T1000 (cell line): Measurements from ENCODE around the gene AMIGO3.
"Not testable (repeated sequence)": the region's sequence is repeated elsewhere in the genome, so short reads cannot be mapped to it uniquely, and the experiment has no call there.

ENCODE experiments used
- DNase-seq: peaks from one replicate; lab custom pipeline; 2025; ENCODE audit warnings: mixed read lengths; lab: John Stamatoyannopoulos, UW

The AMIGO3 gene

DNA sequence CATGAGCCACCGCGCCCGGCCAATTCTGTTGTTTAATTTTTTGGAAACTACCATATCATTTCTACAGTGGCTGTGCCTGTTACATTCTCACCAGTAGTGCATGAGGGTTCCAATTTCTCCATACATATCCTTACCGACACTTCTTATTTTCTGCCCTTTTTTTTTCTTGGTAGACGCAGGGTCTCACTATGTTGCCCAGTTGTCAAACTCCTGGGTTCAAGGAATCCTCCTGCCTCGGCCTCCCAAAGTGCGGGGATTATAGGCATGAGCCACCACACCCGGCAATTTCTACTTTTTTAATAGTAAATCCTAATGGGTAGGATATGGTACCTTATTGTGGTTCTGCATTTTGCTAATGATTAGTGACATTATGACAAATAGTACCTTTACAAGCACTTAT, 9.6 kb downstream of the AMIGO3 start:
- no peak for DNase-seq

DNA sequence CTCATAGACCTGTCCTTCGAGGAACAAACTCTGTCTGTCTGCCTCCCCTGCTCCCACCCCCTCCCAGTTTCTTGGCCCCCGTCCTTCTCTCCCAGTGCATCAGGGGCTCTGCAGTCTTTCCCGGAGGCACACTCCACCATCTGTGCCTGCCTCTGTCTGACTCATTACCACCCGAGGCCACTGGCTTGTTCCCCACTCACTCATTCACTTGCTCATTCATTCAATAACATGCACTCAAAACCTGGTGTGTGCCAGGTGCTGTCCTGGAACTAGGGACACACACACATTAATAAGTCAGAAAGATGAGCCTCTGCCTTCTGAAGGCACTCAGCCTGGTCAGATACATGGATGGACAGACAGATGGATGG, 12.4 kb downstream of the AMIGO3 start:
- DNase-seq, result peak; percentile 59

DNA sequence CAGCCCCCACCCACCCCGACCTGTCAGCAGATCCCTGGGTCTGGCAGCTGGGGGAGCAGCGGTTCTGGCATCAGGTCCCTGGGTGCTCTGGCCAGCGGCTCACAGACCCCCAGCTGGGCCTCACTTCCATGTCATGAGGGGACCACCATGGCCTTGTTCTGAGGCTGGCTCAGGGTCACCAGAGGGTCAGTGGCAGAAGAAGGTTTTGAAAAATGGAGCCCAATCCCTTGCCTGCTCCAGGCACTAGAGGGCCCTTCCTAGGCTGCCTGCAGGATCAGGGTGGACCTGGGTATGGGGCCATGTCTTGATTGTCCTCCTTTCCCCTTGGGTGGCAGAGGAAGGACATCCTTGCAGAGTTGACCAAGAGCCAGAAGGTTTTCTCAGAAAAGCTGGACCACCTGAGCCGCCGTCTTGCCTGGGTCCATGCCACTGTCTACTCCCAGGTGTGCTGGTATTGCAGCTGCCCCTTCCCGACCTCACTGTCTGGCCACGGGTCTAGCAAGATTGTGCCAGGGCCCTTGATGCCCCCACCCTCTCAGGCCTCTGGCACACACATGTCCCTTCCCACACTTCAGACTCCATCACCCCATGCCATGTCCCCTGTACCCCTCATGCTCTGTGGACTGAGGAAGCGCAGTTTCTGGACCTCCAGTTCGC, 12.9 kb downstream of the AMIGO3 start:
- DNase-seq, result no peak

DNA sequence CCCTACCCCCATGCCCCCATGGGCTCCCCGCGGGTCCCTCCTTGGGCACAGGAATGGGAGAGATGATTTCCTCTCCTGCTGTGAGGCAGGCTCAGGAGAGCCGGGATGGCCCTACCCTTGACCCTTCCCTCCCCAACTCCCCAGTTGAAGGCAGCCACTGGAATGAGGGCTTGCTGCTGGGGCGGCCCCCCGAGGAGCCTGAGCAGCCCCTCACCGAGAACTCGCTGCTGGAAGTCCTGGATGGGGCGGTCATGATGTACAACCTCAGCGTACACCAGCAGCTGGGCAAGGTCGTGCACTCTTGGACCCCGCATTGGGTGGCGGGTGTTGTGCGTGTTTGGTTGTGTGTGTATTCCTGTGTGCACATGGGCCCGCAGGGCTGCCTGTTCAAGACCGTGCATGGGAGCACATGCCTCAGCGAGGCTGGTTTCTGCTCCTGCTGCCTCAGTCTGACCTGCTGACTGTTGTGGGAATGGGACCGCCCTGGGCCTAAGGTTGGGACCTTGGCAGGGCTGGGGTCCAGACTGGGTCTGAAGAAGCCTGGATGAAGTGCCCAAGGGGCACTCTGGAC, 14.0 kb downstream of the AMIGO3 start:
- DNase-seq, result no peak

DNA sequence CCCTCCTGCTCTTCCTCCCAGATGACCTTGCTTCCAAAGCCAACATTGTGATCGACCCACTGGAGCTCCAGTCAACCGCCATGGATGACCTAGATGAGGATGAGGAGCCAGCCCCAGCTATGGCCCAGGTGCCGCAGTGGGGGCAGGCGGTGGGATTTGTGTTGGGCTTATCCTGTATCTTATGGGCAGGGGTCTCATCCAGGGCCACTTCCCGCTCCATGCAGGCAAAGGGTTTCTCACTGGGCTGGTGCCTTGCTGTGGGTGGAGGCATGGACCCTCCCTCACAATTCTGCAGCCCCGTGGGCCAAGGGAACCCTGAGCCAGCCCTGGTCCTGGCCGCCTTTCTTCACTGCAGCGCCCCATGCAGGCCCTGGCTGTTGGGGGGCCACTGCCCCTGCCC, 14.9 kb downstream of the AMIGO3 start:
- DNase-seq, result no peak

DNA sequence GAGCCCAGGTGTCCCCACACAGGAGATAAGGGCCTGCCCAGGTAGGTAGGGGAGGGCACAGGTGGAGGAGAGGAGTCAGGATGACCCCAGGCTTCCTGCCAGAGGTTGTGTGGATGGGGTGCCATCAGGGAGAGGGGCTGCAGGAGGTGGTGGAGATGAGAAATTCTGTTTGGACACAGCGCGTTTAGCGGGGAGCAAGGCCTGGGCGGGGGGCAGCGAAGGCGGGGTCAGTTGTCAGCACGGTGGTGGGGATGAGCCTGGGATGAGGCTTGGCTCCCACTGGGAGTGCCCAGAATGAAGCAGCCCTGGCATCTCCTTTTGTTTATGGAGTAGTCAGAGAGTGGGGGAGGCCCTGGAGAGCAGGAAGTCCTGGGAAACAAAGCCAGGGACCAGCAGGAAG, 15.5 kb downstream of the AMIGO3 start:
- no peak for DNase-seq

DNA sequence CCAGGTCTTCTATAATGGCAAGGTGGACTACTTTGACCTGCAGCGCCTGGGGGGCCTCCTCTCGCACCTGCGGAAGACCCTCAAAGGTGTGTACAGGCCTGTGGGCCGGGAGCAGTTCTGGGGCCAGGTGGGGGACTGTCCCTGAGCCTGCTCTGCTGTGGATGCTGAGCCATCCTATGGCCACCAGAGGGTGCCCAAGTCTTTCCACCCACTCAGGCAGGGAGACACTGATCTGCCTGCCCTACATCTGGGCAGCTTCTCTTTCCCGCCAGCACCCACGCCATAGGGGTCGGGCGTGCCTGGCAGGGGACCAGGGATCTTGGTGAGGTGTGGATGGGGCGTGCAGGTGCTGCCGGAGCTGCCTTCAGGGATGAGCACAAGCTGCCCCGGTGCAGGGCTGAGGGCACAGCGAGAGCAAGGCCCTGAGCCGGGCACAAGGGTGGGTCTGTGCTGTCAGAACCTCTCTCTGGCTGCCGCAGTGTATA, 16.0 kb downstream of the AMIGO3 start:
- peak; percentile 25 for DNase-seq

DNA sequence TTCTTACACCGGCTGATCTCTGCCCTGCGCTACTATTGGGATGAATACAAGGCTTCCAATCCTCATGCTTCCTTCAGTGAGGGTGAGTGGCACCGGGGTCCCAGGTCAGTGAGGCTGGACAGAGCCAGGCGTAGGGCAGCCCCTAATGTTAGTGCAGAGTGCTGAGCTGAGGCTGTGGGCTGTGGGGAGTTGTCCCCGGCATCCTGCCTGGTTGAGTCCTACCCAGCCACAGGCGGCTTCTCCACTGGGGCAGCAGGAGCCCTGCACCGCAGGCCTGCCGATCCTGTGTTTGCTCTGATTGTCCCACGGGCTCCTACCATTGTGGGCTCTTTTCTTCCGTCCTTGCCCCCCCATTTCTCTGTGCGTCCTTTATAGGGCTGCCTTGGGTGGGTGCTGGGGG, 16.8 kb downstream of the AMIGO3 start:
- DNase-seq, result no peak

DNA sequence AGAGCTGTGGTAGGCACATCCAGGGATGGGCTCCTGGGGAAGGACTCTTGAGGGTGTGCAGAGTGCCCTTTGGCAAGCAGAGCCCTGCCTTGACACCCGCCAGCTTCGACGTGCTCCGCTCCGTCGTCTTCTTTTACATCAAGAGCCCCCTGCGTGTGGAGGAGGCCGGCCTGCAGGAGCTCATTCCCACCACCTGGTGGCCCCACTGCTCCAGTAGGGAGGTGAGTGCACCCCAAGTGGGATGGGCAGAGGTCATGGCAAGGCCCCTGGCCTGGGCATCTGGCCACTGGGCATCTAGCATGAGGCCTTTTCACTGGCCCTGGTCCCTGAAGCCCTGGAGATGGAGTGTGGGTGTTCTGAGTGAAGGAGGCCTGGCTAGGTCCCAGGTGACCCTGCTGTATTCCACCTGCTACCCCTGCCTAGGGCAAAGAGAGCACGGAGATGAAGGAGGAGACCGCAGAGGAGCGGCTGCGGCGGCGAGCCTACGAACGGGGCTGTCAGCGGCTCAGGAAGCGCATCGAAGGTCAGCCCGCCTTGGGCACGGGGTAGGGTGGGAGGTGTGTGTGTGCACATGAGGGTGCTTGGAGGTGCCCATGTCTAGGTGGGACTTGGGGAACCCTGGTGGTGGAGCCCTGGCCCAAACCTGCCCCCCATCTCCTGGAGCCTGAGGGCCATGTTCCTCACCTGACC, 18.0 kb downstream of the AMIGO3 start:
- no peak for DNase-seq

DNA sequence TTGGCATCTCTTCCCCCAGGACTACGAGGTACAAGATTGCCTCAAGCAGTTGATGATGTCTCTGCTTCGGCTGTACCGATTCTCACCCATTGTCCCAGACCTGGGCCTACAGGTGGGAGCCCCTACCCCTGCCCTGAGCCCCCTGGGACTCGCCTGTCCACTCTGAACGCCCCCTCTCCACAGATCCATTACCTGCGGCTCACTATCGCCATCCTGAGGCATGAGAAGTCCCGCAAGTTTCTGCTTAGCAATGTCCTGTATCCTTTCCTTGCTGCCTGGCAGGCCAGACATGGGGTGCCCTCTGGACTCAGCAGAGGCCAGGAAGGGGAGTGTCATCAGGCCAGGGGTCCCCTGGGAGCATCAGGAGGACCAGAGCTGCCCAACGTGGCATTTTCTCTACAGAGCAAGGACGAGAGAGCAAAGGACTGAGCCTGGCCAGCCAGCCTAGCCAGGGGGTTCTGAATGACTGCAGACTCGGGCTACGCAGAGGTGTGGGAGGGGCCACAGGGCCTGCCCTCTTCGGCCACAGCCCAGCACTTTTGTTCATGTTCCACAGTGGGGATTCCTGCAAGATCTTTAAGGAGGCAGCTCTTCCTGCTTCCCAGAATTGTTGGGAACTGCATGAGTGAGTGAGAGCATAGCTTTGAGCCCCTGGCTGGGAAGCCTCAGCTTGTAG, 18.9 kb downstream of the AMIGO3 start:
- DNase-seq, result no peak

DNA sequence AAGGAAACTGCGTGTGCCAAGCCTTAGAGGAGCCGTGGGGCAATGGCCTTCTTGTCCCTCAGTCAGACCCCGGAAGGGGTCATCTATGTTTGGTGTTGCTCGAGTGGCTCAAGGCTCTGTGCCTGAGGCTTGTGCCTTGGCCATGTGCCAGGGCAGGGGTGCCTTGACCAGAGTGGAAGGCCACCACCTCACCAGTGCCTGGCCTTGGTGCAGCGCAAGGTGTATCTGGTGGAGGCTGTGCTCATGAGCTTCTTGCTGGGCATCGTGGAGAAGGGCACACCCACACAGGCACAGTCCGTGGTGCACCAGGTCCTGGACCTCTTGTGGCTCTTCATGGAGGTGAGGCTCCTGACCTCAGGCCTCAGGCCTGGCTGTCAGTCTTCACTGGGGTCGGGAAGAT, 19.5 kb downstream of the AMIGO3 start:
- no peak for DNase-seq

DNA sequence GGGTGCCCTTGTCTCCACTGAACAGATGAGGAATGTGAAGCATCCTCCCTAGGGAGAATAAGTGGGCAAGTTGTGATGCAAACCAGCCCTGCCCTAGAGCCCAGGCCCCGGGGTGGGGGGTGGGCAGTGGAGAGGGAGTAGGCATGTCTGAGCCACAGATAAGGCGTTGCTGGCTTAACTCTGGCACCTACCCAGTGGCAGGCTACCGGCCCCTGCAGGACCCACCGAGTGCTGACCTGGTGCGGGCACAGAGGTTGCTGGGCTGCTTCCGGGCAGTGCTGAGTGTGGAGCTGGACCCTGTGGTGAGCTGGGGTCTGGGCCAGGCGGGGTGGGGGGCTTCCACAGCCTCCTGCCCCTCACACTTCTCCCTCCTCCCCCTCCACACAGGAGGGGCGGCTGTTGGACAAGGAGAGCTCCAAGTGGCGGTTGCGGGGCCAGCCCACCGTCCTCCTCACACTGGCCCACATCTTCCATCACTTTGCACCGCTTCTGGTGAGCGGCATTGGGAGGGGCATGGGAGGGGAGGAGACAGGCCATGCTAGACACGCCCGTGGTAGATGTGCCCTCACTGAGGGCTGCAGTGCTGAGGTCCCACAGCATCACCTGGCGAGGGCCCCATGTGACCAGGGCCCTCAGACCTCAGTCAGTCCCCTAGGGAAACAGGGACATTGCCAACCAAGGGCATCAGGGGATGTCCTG, 20.1 kb downstream of the AMIGO3 start:
- no peak for DNase-seq

DNA sequence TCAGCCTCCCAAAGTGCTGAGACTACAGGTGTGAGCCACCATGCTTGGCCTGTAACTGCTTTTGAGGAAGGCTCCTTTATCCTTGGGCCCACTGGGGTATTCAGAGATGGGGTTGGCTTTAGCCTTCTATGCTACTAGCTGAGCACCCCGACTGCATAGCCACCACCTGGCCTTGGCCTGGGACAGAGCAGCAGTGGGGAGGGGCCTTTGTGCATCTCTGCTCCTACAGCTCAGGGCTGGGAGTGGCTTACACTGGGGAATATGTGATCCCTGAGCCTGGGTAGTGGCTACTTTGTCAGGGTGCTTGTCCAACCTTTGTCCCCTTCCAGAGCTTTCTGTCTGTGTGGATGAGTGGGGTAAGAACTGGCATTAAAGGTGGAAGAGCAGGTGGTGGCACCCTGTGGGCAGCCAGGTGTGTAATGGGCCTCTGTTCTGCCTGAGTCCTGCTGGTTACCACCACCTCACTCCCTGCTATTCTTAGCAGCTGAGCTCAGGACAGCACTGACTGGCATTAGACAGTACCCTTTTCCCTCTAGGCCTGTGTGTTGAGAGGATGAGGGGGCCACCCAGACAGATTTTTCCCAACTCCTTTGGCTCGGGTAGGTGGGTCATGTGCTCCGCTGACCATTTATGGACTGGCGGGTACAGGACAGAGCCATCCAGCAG, 24.0 kb downstream of the AMIGO3 start:
- DNase-seq, result not testable (repeated sequence)

DNA sequence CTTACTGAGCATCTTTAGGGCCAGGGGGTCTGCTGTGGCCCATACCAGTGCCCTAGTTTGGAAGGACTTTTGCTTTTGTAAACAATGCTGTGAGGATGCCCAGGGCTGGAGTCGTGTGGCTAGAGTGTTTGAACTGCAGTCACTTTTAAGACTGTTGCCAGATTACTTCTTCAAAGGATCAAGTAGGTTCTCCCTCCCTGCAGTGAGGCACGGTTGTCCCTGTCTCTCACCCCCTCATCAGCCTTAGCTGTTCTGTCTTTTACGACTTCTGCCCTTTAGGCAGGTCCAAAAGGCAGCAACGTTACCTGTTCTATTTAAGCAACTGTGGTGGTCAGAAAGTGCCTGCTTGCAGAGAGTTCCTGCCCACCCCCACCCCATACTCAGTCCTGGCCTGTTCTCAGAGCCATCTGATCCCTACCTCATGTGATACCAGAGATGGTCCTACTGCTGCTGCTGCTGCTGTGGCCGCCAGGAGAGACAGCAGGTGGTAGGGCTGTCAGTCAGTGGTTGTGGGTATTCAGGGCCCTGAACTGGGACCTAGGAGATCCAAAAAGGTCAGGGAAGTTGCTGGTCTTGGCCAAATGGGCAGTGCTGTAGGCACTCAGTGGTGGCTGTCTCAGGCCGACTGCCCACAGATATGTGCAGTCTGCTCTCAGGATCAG, 24.9 kb downstream of the AMIGO3 start:
- not testable (repeated sequence) for DNase-seq

DNA sequence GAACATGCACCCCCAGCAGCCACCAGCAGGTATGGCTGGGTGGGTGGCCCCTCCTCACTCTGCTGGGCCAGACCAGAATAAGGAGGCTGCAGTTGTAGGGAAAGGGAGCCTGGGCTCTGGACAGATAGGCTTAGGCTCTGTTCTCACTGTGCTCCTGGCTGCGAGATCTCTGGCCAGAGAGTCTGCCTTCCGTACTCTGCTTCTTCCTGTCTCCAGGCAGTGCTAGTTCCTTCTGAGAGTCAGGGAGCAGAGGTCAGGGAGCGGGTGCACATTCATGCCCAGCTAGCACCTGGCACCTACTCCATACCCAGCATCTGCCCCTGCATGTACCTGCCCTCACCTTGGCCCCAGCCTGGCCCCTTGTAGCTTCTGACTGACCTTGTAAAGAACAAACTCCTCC, 28.0 kb downstream of the AMIGO3 start:
- DNase-seq, result not testable (repeated sequence)

DNA sequence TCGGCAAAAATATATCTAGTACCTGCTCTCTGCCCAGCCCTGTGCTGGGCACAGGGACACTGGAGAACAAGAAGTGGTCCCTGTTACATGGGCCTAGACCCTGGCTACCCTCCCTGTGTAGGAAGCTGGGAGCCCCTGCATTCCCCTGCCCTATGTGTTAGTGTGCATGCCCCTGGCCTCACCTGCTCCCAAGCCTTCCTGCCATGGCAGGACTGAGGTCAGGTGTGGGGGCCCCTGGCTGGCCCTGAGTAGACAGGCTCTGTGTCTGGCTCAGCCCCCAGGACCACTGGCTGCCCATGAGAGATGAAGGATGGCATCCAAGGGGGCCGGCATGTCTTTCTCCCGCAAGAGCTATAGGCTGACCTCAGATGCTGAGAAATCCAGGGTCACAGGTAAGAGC, 28.6 kb downstream of the AMIGO3 start:
- not testable (repeated sequence) for DNase-seq

DNA sequence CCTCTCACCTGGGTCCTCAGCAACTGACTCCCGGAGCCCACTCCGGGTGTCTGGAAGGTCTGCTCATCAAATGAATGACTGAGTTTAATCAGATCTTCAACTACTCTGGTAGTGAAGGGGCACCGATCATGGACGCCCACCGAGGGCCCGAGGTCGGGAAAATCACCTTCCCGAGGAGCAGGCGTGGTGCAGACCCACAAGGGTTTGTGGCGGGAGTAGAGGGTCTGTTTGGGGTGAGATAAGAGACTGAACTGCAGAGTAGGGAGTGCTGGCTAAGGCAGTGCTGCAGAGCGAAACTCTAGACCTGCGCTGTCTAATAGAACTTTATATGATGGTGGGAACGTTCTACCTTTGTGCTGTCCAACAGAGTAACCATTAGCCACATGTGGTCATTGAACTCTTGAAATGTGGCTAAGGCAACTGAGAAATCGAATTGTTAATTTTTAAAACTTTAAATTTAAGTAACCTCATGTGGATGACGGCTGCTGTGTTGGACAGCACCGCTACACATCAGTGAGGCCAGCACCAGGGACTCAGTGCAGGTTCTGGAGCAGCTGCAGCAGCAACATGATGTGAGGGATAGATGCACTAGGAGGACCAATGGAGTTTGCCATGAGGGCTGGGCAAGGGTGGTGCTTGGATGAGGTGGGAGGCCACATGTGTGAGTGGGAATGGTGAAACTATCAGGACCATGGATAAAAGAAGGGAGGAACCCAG, 29.4 kb downstream of the AMIGO3 start:
- DNase-seq, result not testable (repeated sequence)

DNA sequence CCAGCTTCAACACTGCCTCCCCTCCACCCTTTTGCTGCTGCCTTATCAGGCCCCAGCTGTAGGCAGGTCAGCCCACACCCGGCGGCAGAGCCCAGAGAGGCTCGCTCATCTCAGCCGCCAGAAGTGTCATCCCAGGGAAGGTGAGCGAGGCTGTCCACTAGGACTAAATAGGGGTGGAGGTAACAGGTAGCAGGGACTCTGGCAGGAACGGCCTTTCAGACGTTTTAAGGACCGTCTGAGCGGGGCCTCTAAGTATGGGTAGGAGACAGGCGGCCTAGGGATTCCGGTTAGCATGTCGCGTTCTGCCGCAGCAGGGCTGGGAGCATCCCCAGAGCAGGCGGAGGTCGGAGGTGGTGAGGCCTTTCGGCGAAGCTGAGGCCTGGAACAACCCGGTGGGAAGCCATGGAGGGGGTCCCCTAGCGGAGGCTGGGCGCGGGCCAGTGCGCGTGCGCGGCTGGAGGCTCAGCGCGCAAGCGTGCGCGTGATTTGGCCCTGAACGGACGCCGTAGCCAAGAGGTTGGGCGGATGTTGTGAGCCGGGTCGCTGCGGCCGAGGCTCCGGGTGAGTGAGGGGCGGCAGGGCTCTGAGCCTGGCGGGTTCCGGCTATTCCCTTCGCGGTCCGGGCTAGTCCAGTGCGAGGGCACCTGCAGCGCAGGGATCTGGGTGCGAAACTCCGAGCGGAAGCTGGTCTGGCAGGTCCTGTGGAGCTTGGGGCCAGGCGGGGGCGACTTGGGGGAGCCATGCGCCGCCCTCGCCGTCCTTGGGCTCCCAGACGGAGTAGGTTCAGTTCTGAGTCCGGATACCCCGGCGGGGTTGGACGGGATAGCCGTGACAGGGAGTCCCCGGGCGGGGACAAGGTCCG, 30.2 kb downstream of the AMIGO3 start, which contains the start of the genes MST1 and RNF123:
MST1 (minus strand) TSS at position 429 of the 862 bp plus-strand sequence. CDS start 783 bp downstream, outside the sequence.
RNF123 (plus strand) TSS at position 512 of the 862 bp plus-strand sequence. CDS start 1,609 bp downstream, outside the sequence.
- no peak for DNase-seq
